GM19238 (cell line): Measurements from ENCODE around the gene NRBF2.

Experiments
- DNase-seq: peaks from one replicate; pipeline ENCODE4 v3.0.0; 2011; ENCODE audit warnings: low spot score; ENCODE audit not compliant: insufficient read length

The NRBF2 gene

GRCh38 chr10:63157845-63158624, 24.9 kb downstream of the NRBF2 start:
- DNase-seq: peak; percentile 28

- no peak for DNase-seq
Observed at GRCh38 chr10:63161592-63161991, 28.5 kb downstream of the NRBF2 start.

DNA sequence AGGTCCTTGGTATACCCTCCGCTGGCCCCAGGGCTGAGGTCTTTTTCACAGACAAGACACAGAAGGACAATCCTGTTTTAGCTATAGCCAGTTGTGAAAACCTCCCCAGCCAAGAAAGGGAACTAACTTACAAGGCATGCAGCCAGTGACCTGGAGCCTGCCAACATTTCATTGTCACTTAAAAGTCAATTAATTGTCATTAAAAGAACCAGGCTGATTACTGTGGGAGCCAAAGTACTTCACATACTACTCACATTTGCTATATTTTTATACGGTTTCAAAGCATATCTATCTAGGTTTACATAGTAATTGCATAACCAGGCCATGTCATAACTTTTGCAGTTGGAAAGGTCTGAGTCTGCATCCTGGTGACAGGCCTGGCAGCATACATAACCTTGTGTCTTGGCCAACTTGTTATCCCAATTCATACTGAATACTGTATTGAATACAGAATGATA, 31.1 kb downstream of the NRBF2 start:
- DNase-seq: no peak

- DNase-seq: no peak
Observed at GRCh38 chr10:63165249-63165648, 32.1 kb downstream of the NRBF2 start.

DNA sequence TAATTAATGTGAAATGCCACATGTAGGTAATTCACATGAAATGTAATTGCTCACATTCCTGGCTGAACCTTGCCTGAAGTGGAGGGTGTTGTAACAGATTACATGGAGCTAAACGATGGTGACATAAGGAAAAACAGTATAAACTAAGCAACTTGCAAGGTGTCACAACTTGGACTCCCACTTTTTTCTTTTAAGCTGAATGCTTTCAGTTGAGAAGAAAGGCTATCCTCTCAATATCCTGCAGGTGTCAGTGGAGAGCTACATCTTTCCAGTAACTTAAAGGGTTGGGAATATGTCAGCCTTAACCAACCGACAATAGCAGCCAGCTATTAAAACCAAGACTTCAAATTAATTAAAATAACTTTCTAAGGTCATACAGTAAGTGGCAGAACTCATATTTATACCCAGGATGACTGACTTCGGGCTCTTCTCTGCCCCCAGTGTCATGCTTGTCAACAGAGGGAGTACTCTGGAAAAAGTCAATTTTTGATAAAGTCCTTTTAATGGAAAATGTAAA, 33.7 kb downstream of the NRBF2 start:
- DNase-seq: no peak

- DNase-seq: no peak
Observed at GRCh38 chr10:63168821-63169462, 35.8 kb downstream of the NRBF2 start.

DNA sequence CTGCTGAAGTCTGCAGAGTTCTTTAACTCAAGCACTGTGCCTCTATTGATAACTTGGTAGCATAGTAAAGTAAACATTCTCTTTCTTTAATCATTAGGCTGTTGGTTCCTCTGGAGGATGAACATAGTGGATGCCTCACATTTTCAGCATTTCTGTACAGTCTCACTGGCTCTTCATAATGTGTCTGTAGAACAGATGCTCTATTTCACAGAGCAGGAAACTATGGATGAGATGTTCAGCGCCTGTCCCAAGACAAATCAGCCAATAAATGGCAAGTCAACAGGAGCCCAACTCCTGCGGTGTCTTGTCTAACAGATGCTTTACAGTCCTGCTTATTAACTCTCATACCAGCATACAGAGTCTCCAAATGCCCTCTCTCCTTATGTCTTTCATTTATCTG, 36.5 kb downstream of the NRBF2 start:
- no peak for DNase-seq

- no peak for DNase-seq
Observed at GRCh38 chr10:63171255-63171855, 38.2 kb downstream of the NRBF2 start.

- no peak for DNase-seq
Observed at GRCh38 chr10:63171926-63172325, 38.8 kb downstream of the NRBF2 start.

DNA sequence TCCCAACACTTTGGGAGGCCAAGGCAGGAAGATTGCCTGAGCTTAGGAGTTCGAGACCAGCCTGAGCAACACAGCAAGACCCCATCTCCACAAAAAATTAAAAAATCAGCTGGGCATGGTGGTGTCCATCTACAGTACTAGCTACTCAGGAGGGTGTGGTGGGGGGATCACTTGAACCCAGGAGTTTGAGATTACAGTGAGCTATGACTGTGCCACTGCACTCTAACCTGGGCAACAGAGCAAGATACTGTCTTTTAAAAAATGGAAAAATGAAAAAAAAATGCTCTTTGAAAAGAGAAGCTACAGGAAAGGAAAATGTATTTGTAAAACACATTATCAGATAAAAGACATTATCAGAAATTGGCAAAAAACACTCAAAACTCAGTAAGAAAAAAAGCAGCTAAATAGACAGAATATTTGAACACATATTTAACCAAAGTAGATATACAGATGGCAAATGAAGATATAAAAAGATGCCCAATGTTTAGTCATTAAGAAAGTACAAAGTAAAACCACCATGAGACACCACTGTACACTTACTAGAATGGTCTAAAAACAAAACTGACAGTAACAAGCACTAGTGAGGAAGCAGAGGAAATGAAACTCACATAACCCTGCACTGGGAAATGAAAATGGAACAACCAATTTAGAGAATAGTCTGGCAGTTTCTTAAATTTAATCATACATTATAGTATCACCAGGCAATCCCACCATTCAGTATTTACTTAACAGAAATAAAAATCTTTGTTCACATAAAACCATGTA, 40.5 kb downstream of the NRBF2 start:
- DNase-seq: peak; percentile 2

GRCh38 chr10:63175534-63175933, 42.4 kb downstream of the NRBF2 start:
- no peak for DNase-seq

DNA sequence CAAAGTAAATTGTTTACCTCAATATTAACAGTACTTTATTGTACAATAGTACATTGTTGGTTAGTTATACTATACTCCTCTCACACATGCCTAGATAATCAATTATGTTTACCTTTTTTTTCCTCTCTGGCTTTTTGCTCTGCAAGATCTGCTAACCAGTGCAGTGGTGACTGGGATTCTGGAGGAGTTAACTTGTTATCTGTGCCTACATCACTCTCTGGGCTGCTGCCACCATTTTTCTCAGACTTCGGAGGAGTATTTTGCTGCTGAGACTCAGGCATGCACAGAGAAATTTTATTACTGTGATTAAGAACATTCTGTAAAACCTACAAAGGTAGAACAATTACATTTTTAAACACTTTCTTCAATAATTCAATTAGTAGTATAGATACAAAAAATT, 59.7 kb downstream of the NRBF2 start:
- DNase-seq: no peak

DNA sequence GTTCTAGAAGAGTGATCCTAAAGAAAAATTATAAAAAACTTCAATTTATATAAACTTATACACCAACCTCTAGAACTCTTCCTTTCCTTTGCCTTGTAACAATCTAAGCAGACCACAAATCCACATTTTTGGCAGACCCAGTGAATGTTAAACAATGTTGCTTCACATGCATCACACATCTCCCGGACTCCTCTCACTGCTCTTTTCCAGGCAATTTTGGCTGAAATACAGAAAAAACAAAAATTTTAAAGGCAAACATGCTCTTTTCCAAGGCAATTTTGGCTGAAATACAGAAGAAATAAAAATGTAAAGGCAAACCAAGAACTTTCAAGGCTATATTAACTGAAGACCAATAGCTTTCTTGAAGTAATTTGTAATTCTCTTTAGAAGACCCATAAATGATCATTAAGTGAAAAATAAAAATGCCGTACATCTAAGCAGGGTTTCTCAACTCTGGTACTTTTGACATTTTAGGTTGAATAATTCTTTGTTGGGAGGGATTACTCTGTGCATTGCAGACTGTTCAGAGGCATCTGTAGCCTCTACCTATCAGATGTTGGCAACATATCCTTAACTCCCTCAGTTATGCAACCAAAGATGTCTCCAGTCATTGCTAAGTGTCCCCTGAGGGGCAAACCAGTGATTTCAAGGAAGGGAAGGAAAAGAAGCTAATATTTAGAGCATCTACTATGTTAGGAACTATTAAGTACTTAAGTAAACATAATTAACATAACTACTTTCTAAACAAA, 64.4 kb downstream of the NRBF2 start:
- no peak for DNase-seq

DNA sequence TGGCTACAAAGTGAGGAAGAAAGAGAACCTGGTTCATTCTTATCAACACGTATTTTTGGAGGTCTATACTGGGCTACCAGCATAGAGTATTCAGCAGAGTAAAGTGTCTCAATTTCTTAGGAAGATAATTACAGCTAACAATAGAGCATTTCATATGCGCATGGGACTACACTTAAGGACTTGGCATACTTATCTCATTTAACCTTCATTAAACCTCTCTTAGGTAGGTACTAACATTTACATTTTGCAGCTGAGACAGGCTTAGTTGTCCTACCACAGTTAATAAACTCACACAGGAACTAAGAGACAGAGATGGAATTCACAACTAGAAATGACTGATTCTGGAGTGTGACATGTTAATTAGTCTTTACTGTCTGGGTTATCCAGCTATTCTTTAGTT, 66.6 kb downstream of the NRBF2 start:
- no peak for DNase-seq

GRCh38 chr10:63200431-63200830, 67.3 kb downstream of the NRBF2 start:
- DNase-seq: no peak

- DNase-seq: no peak
Observed at GRCh38 chr10:63201118-63201517, 68.0 kb downstream of the NRBF2 start.
